GM19463 (cell line): ENCODE data around the gene GAK.
"Not testable (repeated sequence)": the region's sequence is repeated elsewhere in the genome, so short reads cannot be mapped to it uniquely, and the experiment has no call there.

Experiments
- ATAC-seq: cut with Tn5 transposase; IDR thresholded peaks from one replicate; pipeline ENCODE4 v1.9.1; 2021; ENCODE audit warnings: mild to moderate bottlenecking, moderate library complexity; ENCODE audit not compliant: unreplicated experiment

The GAK gene

GRCh38 chr4:953574-953915 is 21.4 kb upstream of the GAK start:
- ATAC-seq, result no peak

GRCh38 chr4:952881-953573 is 20.9 kb upstream of the GAK start:
- ATAC-seq, result no peak

DNA sequence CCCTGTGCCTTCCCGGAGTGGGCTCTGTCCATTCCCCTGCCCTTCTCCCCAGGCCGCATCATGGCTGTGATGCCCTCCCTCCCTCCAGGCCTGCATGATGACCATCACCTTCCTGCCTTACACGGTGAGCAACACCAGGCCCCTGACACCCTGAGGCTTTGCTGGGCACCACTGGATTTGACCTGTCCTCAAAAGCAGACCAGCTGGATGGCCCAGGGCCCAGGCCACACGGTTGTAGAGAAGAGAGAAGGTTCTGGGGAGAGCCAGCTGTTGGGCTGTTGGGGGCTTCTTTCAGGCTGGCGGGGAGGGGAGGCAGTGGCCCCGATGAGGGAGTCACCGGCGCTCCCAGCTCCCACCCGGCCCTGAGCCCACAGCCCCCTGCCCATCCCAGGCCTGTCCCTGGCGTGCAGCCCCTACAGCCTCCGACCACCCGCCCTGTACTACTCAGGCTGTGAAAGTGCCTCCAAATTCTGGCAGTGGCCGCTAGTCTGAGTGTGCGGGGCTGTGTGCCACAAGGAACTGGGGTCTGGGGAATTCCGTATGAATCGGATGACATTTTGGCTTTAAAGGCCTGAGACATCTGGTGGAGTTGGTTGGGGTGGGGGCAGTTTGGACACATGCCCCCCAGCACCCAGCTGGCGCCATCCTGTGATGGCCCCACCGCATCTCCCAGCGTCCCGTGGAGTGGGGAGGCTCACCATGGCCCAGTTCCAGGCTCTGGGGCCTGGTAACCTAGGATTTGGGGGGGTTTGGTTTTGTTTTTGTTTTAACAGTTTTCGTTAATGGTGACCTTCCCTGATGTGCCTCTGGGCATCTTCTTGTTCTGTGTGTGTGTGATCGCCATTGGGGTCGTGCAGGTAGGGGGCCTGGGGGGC is 19.7 kb upstream of the GAK start:
- no peak for ATAC-seq

DNA sequence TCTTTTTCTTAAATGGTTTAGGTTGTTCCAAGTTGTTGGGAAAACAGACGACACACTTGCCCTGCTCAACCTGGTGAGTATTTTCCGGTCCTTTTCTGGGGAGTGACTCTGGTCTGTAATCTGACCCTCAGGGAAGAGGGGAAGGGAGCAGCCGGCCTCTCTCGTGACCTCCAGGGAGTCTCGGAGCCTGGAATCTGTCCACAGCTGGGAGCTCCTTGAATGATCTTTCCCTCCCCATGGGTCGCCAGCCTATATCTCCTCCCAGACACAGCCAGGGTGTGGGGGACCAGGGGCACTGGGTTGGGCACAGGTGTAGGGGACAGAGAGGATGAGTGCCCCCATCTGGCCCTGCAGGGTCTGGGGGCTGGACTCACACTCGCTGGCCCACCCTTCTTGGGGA is 19.1 kb upstream of the GAK start:
- ATAC-seq, result no peak

GRCh38 chr4:950136-951020 is 18.3 kb upstream of the GAK start:
- no peak for ATAC-seq

DNA sequence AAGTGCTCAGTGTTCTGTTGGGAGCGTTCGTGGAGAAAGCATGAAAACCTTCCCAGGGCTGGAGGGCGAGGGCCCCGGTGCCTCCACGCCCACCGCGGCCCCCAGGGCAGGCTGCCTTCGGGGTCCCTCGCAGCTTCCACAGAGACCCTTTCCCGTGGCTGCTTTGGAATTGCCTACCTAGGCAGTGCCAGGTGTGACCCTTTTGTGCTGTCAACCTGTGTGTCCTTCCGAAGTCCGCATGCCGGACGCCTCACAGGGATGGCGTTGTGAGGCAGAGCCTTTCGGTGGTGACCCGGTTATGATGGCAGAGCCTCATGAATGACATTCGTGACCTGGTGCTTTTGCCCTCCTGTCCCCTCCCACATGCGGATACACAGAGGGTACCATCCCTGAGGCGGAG is 17.5 kb upstream of the GAK start:
- no peak for ATAC-seq

DNA sequence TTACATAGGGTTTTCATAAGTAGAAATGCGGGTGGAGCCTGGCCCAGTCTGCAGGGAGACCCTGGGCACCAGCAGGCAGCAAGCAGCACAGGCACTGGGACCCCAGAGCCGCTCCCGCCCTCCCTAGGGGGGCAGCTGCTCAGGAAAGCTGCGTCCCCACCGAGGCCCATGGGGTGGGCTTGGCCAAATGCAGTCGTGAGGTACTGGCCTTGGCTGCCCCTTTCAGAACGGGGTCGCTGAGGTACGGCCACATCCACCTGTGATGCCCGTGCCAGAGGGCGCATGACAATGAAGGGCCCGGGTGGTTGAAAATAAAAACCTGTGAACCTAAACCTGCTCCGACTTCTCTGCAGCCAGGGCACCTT is 16.8 kb upstream of the GAK start:
- no peak for ATAC-seq

DNA sequence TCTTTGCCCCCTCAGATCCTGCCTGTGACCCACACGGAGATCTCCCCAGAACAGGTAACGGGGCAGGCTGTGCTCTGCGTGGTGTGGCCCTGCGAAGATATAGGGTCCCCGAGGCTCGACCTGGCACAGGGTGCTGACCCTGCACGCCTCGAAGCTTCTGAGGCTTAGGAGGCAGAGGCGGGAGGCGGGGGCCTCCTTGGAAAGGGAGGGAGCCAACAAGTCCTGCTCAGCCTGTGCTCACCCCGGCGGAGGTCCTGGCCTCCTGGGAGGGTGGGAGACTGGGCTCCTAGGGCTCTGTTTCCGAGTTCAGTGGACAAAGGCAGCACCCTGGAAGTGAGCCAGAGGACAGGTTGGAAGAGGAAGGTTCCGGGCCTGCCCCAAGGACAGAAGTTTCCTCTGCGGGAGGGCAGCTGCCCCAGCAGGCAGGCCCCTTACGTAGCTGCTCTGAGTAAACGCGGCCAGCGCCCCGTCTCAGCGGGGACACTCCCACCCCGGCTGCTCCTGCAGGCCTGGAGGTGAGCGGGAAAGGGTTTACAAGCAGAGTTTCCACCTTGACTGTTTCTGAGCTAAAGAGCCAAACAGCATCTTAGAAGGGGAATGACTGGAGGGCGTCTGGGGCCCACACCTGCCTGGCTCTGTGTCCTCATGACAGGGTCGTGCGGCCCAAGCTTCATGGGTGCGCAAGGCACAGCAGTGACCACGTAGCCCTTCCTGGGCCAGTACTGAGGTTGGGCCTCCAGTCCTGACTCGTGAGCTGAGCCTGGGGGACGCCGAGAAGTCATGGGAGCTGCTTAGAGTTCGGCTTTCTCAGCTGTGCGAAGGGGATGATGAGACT is 16.2 kb upstream of the GAK start:
- ATAC-seq, result no peak

GRCh38 chr4:947491-947971 is 15.4 kb upstream of the GAK start:
- ATAC-seq, result no peak

DNA sequence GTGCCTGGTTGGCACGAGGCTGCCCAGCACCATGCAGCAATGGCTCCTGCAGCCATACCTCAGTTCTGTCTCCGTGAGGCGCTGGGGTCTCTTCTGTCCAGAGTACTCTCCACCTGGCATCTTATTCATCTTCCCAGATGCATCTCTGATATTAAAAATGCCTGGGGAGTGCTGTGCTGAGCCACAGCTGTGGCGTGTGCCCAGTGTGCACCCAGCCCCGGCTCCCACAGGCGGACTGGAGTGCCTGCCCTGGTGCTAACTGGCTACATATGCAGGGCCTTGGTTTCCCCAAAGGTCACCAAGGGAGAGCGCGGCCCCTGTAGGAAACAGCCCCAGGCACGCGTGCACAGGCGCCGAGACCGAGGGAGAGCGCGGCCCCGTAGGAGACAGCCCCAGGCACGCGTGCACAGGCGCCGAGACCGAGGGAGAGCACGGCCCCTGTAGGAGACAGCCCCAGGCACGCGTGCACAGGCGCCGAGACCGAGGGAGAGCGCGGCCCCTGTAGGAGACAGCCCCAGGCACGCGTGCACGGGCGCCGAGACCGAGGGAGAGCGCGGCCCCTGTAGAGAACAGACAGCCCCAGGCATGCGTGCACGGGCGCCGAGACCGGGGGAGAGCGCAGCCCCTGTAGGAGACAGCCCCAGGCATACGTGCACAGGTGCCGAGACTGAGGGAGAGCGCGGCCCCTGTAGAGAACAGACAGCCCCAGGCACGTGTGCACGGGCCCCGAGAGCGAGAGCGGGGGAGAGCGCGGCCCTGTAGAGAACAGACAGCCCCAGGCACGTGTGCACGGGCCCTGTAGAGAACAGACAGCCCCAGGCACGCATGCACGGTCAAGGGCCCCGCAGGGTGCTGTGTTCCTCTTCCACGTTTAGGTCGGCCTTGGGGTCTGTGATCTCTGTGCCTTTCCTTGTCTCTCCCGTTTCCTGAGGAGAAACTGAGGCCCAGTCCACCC is 14.7 kb upstream of the GAK start:
- ATAC-seq, result no peak

DNA sequence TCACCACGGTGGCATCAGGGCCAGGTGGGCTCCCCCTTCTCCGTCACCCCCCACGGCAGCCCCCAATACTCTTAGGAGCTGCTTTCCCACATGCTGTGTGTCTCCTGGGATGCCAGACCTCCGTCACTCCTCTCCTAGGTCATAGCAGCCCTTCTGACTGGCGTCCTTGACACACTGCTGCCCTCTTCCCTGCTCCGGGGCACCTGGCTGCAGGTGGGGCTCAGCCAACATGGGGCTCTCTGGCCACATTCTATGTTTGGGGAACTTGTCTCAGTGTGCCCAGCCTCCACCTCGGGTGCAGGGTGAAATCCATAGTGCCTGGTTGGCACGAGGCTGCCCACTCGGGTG is 14.0 kb upstream of the GAK start:
- no peak for ATAC-seq

DNA sequence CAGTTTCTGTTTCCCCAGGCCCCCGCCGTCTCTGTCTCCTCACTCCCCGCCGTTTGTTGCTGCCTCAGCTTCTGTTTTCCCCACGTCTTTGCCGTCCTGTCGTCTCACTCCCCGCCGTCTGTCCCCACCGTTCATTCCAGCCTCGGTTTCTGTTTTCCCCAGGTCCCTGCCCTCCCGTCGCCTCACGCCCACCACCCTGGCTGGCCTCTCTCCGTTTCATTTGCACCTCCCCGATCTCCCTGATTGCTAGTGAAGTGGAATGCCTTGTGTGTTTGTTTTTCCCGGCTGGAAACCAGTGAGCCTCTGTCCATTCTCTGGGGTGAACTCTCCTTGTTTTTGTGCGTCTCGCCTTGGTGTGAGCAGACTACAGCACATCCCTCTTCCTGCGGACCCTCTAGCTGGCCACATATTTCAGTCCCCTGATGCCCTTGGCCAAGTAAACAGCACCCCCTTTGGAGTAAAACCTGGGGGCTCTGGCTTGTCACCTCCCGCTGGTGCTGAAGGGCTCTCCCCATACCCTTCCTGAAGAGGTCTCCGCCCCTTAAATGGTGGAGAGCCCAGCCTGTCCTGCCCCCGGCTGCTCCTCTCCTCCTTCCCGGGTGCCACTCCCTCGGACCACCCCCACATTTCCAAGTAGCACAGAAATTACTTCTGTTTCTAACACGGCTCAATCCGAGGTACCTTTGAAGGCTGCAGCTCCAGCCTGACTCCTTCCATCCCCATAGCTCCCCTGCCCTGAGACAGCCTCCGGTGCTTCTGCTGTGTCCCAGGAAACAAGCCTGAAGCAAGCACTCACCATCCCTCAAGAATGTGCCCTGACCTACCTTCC is 13.4 kb upstream of the GAK start:
- no peak for ATAC-seq

DNA sequence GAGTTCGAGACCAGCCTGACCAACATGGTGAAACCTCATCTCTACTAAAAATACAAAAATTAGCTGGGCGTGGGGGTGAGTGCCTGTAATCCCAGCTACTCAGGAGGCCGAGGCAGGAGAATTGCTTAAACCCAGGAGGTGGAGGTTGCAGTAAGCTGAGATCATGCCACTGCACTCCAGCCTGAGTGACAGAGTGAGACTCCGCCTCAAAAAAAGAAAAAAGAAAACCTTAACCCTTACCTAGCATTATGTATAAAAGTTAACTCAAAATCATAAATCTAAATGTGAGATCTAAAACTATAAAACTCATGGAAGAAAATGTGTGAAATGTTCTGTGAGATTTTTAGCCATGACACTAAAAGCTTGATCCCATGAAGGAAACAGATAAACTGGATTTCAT is 7.4 kb upstream of the GAK start:
- ATAC-seq, result not testable (repeated sequence)

DNA sequence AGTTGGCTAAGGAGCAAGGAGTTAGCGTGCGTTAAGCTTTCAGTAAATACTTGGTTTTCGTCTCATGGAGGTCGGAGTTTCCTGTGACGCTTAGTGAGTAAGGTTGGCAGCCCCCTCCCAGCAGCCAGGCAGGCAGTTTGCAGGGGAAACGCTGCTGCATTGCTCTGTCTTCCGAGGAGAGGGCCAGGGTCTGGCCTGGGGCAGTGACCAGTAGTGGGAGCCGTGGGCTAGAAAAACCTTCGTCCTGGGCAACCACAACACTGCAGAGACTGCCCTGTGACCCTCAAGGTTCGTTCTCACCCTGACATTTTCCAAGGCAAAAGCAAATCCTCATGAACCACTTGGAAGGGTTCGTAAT is 576 bp upstream of the GAK start:
- no peak for ATAC-seq

- ATAC-seq, result no peak
Measured at GRCh38 chr4:931194-931959, 739 bp downstream of the GAK start.

DNA sequence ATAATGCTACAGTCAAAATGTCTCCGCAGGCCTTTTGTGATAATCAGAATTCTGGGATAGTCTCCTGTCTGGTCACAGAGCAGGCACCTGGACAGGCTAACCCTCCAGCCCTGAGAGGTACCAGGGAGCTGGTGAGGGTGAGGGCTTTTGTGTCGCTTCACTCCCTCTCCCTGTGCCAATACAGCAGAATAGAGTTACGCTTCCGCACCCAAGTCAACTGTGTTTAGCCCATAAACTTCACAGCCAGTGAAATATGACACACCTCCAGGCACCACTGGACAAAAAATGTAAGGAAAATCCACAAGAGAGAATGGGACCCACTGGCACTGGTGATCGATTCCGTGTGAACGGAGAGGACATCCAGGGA is 1.3 kb downstream of the GAK start:
- ATAC-seq, result no peak

DNA sequence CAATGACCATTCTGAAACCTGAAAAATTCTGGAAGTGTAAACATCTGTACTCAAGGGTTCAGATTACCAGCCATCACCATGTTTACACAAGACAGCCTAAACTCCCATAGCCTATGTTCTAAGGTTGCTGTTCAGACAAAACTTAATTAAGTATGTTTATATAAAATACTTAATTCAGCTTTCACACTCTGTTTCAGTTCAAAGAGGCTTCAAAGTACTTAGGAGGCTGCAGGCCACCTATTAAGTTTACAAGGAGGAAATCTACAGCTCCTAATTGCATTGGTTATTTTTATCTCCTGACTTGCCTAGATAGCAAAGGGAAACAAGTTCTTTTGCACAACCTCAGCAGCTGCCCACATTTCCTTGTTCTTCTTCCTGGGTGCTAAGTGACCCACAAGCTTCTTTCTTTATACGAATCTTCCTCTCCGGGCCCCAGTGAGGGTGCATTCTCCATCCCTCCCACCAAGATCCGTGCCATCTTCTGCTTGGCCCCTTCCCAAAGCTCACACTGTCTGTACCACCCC is 2.0 kb downstream of the GAK start:
- no peak for ATAC-seq
